RPMI7951 (cell line): ENCODE data around the gene TBC1D10A. TPM values are rescaled to one million over a fixed set of nuclear protein-coding genes. Genes with fewer than 3 reads are reported as not detected.
A peak's percentile ranks its signal among the peaks of the same experiment; 100 is the strongest.

Experiments
- DNase-seq: peaks from one replicate; pipeline ENCODE4 v3.0.0-alpha.2; 2012; ENCODE audit warnings: low read depth
- total RNA-seq: library from RNA; depleted of rRNA; stranded (reverse); fragments of >200 nt; shearing (Covaris generic); gene quantifications from 2 replicates; pipeline ENCODE4 v1.2.3, GENCODE V29; 2014; rRNA removed

Gene TBC1D10A, protein sequence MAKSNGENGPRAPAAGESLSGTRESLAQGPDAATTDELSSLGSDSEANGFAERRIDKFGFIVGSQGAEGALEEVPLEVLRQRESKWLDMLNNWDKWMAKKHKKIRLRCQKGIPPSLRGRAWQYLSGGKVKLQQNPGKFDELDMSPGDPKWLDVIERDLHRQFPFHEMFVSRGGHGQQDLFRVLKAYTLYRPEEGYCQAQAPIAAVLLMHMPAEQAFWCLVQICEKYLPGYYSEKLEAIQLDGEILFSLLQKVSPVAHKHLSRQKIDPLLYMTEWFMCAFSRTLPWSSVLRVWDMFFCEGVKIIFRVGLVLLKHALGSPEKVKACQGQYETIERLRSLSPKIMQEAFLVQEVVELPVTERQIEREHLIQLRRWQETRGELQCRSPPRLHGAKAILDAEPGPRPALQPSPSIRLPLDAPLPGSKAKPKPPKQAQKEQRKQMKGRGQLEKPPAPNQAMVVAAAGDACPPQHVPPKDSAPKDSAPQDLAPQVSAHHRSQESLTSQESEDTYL
- 18.5 and 23.2 TPM in 2 replicates for total RNA-seq

DNA sequence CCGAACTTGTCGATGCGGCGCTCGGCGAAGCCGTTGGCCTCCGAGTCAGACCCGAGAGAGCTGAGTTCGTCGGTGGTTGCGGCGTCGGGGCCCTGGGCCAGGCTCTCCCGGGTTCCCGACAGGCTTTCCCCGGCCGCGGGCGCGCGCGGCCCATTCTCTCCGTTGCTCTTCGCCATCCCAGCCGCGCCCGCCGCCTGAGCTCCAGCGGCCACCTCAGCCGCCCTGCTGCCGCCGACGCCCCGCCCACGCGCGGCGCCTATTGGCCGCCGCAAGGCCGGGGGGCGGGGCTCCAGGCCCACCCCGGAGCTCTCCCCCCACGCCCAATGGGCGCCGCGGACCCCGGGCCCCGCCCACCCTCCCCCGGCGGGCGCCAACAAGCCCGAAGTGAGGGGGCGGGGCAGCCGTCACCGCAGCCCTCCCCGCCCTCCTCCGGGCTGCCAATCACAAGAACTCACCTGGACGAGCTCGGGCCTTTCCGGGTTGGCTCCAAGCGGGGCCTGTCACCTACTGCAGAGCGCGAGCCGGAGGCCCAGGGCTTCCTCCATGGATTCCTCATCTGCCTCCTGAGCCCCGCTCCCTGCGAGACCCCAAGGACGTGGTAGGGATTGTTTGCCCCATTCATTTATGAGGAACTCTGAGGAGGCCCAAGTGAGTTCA, at the start of gene TBC1D10A:
Gene TBC1D10A, minus strand, starts transcription at position 236 of the 657 bp plus-strand sequence. Its CDS starts 60 bp downstream, at position 176.
- peak; percentile 85 for DNase-seq

DNA sequence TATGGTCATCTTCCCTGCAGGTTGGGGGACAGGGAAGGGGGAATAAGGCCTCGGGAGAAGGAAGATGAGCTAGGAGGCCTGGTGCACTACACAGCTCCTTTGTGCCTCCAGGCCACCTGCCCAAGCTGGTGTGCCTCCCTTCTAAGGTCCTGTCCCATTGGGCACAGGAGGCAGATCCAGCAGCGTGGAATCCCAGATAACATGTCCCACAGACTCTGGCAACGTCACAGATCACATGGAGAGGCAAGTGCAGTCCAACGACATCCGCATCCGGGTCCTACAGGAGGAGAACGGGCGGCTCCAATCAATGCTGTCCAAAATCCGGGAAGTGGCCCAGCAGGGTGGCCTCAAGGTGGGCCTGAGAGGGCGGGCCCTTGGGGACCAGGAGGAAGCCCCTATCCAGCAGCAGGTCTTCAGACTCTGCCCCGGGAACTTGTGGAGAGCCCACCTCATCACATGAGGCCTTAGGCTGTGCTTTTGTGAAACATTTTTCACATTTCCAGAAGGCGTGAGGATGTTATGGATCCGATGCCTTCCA, 48.6 kb upstream of the TBC1D10A start:
- DNase-seq: no peak

DNA sequence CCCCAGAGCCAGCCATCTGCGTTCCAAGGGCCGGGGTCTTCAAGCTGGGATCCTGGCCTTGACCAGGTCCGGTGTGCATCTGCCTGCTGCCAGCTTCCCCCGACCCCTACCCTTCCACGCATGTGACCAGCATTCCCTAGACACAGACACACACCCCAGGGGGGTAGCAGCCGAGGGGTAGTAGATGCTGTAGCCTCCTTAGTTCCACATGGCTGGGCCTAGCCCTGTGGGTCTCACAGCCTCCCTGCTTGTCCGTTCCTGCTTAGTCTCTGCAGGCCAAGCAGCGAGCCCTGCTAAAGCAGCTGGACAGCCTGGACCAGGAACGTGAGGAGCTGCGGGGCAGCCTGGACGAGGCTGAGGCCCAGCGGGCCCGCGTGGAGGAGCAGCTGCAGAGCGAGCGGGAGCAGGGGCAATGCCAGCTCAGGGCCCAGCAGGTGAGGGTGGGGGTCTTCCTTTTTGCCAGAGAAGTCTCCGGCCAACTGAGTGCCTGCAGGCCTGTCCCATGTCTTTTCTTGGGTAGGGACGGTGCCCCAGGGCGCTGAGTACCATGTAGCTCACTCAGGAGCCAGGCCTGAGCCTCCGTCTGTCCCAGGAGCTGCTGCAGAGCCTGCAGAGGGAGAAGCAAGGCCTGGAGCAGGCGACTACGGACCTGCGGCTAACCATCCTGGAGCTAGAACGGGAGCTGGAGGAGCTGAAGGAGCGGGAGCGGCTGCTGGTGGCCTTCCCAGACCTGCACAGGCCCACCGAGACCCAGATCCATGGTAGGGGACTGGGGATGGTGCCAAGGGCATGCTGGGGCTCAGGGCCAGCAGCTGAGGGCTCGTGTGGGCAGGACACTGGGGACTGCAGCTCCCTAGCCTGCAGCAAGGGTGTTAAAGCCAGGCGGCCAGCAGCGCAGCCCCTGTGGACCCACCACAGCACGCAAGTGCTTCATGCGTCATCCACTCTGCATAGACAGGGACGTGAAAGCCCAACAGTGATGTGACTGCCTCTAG, 46.9 kb upstream of the TBC1D10A start:
- DNase-seq: no peak

DNA sequence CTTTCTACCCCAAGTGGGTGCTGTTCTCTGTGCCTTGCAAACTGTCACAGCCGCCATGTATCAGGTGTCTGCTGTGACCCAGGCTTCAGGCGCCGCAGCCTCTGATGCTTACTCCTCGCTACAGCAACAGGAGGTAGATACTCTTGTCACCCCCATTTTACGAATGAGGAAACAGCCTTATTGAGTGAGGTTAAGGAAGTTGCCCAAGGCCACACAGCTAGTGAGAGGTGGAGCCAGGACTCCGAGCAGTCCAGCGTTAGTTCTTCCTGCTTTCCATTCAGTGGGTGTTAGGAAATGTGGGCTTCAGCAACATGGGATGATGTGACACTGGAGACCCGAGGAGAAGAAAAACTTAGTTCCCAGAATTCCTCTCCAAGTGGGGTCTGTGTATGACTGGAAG, 46.2 kb upstream of the TBC1D10A start:
- DNase-seq: no peak

DNA sequence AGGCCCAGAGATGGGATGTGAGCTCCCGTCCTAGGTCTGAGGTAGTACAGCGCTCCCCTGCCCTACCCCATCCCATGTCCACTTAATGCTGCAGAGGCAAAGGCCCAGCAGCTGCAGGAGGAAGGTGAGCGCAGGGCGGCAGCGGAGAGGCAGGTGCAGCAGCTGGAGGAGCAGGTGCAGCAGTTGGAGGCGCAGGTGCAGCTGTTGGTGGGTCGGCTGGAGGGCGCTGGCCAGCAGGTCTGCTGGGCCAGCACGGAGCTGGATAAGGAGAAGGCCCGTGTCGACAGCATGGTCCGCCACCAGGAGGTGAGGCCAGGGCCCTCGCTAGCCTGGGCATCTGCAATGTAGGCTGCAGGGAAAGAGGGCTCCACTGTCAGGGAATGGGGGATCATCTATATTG, 45.2 kb upstream of the TBC1D10A start:
- DNase-seq: no peak

DNA sequence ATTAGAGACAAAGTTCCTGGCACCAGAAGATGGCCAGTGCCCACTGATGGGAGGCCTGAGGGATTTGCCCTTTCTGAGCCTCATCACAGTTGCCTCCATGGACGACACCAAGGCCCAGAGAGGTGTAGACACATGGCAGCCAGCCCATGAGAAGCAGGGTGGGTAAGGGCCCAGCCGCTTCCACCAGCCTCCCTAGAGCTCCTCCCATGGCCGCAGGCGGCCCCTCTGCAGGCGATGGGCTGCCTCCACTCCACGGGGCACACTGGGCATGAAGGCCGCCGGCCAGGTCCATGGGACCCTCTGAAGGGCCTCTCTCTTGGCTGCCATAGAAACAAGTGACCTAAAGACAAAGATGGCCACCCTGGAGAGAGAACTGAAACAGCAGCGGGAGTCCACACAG, 44.6 kb upstream of the TBC1D10A start:
- DNase-seq: no peak

DNA sequence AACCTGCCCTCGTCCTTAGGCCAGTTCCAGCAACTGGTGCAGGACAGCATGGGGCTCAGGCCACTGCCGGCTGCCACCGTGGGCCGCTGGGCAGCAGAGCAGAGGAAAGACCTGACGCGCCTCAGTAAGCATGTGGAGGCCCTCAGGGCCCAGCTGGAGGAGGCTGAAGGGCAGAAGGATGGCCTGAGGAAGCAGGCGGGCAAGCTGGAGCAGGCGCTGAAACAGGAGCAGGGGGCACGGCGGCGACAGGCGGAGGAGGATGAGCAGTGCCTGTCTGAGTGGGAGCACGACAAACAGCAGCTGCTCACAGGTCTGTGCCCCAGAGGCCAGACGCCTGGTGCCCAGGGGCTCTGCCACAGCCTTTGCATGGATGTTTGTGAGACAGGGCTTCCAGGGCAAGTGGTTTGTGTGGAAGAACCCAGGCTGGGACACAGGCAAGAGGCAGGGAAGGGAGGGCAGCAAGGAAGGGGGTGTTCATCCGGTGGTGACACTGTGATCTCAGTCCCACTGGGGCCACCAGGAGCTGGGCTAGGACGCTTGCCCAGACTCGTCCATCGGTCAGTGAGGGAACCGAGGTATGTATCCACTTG, 44.0 kb upstream of the TBC1D10A start:
- DNase-seq: no peak

DNA sequence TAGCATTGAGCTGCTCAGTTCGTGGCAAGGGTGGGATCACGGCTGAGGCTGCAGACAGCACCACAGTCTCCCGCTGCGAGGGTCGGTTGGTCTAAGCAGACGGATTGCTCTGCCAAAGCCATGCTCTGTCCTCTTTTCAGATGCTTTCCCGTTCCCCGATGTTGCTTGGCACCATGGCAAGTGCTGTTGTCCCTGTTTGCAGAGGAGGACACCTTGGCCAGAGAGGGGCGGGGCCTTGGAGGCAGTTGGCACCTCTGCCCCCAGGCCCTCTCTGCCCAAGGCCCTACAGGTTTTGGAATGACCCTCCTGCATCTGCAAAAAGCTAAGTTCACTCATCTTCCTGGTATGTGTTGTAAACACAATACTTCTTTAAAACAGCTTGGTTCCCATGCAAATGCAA, 41.7 kb upstream of the TBC1D10A start:
- DNase-seq: no peak

DNA sequence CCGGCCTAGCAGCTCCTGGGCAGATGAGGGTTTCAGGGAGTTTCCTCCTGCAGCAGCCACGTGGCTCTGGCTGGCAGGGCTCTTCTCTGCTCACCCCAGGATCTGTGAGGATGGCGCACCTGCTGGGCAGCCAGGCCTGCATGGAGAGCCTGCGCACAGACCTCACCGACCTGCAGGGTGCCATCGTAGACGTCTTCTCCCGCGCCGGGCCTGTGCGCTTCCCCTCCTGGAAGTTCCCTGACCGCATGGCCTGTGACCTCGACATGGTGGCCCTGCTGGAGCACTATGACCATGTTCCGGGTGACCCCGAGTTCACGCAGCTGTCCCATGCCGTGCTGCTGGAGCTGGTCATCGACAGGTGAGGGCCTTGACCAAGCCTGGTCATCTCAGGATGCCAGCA, 39.1 kb upstream of the TBC1D10A start:
- no peak for DNase-seq

DNA sequence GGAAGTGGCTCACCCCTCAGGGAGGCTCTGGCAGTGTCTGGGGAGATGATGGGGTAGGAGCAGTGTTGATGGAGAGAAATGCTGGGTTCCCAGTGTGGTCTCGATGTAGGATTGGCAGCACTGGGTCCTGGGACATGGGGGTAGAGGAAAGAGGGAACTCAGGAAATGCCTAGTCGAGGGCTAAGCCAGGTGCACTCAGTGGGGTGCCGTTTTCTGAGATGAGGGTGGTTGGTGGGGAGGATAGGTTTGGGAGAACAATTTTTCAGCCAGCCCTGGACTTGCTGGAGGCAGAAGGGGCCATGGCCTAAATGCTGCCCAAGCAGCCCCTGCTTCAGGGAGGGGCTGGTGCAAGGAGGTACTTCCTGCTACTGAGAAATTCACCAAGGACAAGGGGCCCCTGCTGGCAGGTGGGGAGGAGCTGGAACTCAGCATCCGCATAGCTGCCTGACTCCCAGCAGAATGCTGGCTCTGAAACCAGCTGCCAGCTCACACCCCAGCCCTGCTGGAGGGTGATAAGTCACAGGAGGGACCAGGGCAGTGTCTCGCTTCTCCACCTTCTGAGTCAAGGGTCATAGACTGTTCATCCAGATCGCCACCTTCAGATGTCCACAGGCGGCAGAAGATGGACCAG, 36.0 kb upstream of the TBC1D10A start:
- DNase-seq: no peak

DNA sequence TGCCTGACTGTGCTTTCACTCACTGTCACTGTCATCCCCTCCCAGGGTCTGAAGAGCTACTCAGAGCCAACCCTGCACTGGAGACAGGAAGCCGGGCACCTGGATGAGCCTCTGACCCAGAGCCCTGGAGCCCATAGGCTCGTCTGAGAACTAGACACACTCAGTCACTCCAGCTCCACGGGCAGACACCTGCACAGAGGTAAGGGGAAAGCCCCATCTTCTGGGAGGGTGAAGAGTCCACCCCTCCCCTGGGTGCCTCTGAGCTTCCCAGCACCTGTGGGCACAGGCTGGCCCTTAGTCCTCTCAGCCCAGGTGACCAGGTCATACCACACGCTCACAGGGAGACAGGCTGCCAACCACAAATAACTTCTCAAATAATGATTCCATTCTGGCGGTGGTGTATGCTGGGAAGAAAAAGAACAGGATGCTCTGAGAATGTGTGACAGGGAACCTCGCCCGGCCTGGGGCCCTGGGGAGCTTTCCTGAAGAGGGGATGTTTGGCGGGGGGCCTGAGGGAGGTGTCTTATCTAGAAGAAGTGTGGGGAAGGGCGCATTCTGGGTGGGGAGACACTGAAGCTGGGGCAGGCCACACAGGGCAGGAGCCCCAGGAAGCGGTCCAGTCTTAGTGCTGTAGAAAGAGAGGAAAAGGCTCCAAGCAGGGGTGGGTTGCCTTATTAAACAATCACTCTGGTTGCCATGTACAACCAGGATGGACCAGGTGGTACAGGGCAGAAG, 35.3 kb upstream of the TBC1D10A start:
- DNase-seq: no peak

DNA sequence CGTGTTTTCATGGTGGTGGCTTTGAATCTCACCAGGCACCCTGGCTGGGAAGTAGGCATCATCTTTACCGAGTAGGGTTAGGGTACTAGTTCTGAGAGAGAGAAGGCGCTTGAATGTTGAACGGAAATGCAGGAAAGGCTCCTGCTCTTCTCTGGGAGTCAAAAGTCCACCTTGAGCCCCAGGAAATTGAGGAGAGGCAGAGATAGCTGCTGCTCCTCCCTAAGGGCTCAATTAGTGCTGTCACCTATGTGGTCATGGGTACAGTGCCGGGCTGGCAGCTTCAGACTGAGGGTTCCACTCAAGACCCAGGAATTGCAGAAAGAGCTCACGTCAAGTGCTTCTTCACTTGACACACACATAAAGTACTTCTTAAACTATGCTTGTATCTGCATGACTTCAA, 31.8 kb upstream of the TBC1D10A start:
- DNase-seq: no peak

DNA sequence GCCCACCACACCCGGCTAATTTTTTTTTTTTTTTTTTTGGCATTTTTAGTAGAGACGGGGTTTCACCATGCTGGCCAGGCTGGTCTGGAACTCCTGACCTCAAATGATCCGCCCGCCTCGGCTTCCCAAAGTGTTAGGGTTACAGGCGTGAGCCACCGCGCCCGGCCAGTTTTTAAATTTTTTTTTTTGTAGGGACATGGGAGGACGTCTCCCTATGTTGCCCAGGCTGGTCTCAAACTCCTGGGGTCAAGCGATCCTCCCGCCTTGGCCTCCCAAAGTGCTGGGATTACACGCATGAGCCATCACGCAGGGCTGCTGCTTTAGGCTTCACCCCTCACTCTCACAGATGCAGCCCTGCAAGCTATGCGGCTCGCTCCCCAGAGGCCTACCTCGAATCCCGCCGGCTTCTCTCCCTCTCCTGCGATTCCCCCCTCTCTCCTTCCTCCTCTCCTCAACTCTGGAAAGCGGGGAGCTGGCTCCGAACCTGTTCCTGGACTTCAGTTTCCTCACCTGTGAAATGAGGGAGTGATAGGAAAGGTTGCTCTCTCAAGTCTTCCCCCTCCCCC, 31.0 kb upstream of the TBC1D10A start:
- no peak for DNase-seq

DNA sequence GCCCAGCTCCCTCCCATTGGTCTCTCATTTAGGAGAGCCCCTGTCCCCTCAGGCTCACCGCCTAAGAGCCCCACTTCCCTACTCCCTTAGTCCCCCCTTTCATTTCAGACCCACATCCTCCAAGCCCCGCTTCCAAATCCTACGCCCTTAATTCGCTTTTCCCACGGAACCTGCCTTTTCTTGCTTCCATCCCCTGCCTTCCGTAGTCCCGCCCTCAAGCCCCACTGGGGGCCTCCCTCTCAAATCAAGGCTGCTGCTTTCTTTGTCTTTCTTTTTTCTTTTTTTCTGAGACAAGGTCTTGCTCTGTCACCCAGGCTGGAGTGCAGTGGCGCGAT, 30.5 kb upstream of the TBC1D10A start:
- DNase-seq: no peak

DNA sequence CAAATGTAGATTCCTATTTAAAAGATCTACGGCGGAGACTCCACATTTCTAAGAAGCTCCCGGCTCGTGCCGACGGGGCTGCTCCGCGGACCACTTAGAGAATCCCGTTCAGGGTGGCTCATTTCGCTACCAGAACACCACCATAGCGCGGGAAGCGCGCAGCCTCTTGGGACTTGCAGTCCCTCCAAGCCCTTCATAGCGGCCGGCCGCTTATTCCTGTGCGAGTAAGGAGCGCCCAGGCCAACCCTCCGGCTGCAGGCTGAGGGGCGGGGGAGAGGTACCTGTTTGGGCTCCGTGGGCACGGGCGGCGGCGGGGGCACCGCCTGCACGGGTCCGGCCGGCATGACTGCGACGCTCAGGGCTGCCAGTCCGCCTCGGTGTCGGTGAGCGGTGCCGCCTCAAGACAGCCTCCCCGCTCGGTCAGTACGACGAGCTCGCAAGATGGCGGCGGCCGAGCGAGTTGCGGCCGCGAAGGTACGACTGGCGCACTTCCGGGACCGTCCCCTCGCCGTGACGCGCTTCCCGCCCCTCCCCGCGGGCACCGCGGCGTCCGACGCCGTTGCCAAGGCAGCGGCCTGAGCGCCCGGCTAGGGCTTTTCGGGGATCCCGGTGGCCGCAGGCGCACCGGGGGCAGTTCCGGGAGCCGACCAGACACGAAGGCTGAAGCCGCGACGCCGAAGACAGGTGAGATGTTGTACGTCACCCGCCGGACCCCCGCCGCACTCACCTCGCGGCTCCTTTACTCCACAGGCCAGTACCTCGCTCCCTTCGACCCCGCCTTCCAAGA, 29.9 kb upstream of the TBC1D10A start, which contains the start of the genes CCDC157 and SF3A1:
Gene CCDC157, plus strand, starts transcription at position 559 of the 787 bp plus-strand sequence. CDS start 8,994 bp downstream, outside the sequence.
Gene SF3A1, minus strand, starts transcription at position 446 of the 787 bp plus-strand sequence. Its CDS starts 102 bp downstream, at position 344.
- DNase-seq: peak; percentile 83

DNA sequence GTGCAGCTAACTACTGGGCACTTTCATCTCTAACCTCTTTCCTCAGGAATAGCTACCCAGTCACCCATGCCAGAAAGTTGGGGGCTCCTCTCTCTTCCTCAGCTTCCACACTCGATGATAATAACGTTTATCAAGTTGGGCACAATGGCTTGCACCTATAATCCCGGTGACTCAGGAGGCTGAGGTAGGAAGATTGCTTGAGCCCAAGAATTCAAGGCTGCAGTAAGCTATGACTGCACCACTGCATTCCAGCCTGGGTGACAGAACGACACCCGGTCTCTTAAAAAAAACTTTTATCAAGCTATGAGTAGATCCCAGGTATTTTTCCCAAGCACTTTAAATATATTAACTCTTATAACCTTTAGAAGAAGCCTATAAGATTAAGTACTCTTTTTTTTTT, 27.9 kb upstream of the TBC1D10A start:
- DNase-seq: no peak

DNA sequence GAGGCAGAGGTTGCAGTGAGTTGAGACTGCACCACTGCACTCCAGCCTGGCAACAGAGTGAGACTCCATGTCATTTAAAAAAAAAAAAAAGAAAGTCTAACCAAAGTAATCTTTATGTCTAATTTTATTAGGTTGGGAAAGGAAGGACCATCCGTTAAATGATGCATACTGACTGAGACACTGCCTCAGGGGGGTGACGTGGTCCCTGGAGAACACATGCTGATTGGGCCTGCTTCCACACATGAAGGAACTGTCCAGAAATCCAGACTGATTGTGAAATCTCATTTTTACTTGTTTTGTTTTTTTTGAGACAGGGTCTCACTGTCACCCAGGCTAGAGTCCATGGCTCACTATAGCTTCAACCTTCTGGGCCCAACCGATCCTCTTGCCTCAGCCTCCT, 24.5 kb upstream of the TBC1D10A start:
- DNase-seq: peak; percentile 26

DNA sequence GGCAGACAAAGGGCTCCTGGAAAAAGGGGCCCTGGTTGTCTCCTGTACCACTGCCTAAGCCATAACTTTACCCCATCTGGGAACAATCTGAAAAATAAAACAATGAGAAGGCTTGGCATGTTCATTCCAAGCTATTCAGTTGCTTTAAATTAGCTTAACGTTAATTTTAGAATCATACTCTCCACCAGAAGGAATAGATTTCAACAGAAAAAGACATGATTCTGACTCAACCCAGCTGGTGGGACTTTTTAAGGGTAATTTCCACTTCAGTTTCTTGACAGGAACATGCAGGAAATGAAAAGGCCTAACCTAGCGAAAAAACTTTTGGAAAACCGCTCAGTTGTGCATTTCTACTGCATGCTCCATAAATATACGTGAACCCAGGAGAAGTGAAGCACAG, 22.1 kb upstream of the TBC1D10A start:
- DNase-seq: no peak

DNA sequence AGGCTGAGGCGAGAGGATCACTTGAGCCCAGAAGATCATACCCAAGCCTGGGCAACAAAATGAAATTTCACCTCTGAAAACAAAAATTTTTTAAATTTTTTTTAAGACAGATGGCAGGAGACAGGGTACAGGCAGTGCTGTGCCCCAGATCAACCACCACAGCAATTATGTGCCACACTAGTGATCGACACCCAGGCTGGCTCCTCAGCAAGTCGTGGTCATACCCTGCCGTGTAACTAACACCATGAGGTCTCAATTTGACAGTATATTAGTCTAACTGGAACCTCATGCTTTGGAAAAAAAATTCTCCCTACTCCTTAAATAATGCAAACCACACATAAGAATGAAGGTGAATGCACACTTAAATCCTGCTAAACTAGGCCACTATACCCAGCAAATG, 21.7 kb upstream of the TBC1D10A start:
- DNase-seq: no peak
